Activated T-cell treated with anti-CD3 and anti-CD28 coated beads, Interleukin-2, amount 50 U/mL, for 72 hours (primary cell): ENCODE measurements around the gene NINJ1. TPM values are rescaled to one million over a fixed set of nuclear protein-coding genes. Genes with fewer than 3 reads are reported as not detected.

Experiments
- ATAC-seq, 2 donors: fragments of 150-1000 bp; cut with Tn5 transposase; replicated peaks in 1 of 2; 2 replicates each; pipeline ENCODE4 v1.10.0; 2021; ENCODE audit warnings: moderate library complexity in 2 of 2, mild to moderate bottlenecking in 1 of 2
- DNase-seq, 2 donors: peaks; one replicate each; pipeline ENCODE4 v3.0.0; 2021 to 2022; ENCODE audit warnings: mixed read lengths in 1 of 2
- H3K27ac Mint-ChIP-seq: one replicate; pipeline ENCODE4 v1.8.0; 2022; ENCODE audit warnings: mild to moderate bottlenecking, moderate library complexity, mixed read lengths
- H3K27me3 Mint-ChIP-seq: one replicate; pipeline ENCODE4 v1.8.0; 2022; ENCODE audit warnings: low read depth, mixed read lengths
- H3K36me3 Mint-ChIP-seq, 2 donors: one replicate each; pipeline ENCODE4 v1.8.0; 2022; ENCODE audit warnings: mixed read lengths in 2 of 2, mild to moderate bottlenecking in 1 of 2; ENCODE audit not compliant: insufficient read depth in 2 of 2
- H3K4me1 Mint-ChIP-seq: one replicate; pipeline ENCODE4 v1.8.0; 2022; ENCODE audit warnings: low read depth, mixed read lengths
- H3K4me3 Mint-ChIP-seq, 2 donors: one replicate each; pipeline ENCODE4 v1.8.0; 2022; ENCODE audit warnings: mild to moderate bottlenecking in 2 of 2, mixed read lengths in 2 of 2, moderate library complexity in 2 of 2
- H3K9me3 Mint-ChIP-seq, 2 donors: one replicate each; pipeline ENCODE4 v1.8.0; 2022; ENCODE audit warnings: mixed read lengths in 2 of 2
- total RNA-seq, 2 donors: library from RNA; stranded (reverse); gene quantifications; one replicate each; pipeline ENCODE4 v1.2.3, GENCODE V29; 2022

The NINJ1 gene
- total RNA-seq, 2 donors from 2014 or later = 121 to 124 TPM

- no peaks in the 10 kb centered on the region for H3K27me3 Mint-ChIP-seq
- no peak for ATAC-seq
- no peak for DNase-seq
- peak overlapping the region; percentile 94 to 96 for H3K4me3 Mint-ChIP-seq
- peak overlapping the region; percentile 88 for H3K27ac Mint-ChIP-seq
- peaks cover 0 to 3% of the 10 kb centered on the region in 2 donors for H3K9me3 Mint-ChIP-seq
- H3K4me1 Mint-ChIP-seq = peaks cover 79% of the 10 kb centered on the region
- peaks cover 3 to 4% of the 10 kb centered on the region in 2 donors for H3K36me3 Mint-ChIP-seq
Measured at GRCh38 chr9:93134740-93135444, 841 bp upstream of the NINJ1 start.

DNA sequence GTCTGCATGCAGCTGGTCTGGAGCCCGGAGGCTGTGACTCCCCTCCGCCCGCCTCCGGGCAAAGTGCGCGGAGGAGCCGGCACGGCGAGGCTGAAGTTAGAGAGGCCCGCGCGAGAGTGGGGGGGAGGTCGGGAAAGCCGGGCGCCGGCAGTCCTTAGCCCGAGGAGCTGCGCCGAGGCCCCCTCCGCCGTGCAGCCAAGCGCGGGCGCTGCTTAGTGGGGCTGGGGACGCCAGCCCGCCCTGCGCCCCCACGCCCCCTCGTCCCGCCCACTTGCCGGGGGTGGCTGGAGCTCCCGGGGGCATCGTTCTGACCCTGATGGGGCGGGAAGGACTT lies 403 bp downstream of the NINJ1 start:
- Mint-ChIP-seq H3K27ac (peak overlapping the region; percentile 84), H3K36me3 (peaks cover 4% of the 10 kb centered on the region in 2 donors), H3K9me3 (peaks cover 0 to 3% of the 10 kb centered on the region in 2 donors), H3K27me3 (no peaks in the 10 kb centered on the region), H3K4me3 (peak overlapping the region; percentile 94 to 96), H3K4me1 (peaks cover 86% of the 10 kb centered on the region)
- DNase-seq (no peak), ATAC-seq (no peak)

DNA sequence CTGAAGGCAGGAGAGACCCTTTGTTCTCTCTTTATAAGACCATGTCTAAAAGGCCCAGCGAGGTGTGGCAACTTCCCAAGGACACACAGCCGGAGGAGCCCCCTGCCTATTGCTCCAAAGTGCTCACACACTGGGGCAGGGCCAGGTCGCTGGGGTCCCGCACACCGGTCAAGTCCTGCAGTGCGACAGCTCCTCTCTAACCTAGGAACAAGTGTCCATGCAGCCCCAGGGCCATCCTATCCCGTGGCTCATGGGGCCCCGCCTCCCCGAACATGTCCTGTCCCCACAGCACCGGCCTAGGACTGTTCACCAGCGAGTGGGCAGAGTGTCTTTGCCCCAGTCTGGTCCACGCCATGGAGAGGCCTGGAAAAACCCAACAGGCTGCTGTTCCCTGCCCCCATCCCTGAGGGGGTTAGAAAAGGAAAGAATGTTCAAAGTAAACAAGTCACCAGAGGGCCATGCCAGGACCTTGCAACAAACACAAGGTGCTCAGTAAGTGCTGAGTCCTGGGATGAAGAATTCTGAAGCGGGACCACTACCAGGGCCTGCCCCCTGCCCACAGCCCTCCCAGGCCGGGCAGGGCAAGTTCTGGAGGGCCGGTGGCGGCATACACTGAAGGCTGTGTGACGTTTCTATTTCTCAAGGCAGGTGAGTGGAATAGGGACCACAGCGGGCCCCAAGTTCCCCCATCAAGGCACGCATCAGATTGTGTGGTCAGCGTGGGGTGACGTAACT lies 938 bp downstream of the NINJ1 start:
- peaks cover 86% of the 10 kb centered on the region for H3K4me1 Mint-ChIP-seq
- peak; percentile 52 to 57 for ATAC-seq

DNA sequence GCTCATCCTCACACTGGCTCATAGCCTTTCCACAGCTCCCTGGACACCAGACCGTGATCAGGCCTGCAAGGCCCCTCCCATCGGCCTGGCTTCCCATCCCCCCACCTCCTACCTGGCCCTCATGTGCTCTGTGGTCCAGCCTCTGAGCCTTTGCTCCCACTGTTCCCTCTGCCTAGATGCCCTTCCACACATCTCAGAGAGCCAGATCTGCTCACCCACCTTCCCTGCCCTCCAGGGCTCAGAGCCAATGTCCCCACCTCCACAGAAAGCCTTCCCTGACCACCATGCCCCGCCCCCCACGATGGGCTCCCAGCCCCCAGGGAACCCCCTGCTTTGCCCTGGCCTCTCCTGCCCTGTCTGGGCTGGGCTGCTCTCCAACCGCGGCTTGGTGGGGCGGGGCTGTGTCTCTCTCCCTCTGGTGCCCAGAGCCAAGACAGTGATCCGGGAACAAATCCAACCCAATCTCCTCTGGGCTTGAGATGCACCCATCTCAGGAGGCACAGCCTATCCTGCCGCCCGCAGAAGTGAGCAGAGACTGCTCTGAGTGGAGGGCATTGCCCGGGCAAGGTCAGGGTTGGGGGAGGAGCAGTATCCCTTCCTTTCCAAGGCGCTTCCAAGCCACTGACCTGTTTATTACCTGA lies 1.6 kb downstream of the NINJ1 start:
- no peaks in the 10 kb centered on the region for H3K27me3 Mint-ChIP-seq
- peaks cover 4% of the 10 kb centered on the region in 2 donors for H3K36me3 Mint-ChIP-seq
- H3K27ac Mint-ChIP-seq = peak overlapping the region; percentile 84
- H3K9me3 Mint-ChIP-seq = no peaks in the 10 kb centered on the region
- H3K4me1 Mint-ChIP-seq = peaks cover 86% of the 10 kb centered on the region
- peak overlapping the region; percentile 94 to 96 for H3K4me3 Mint-ChIP-seq
- ATAC-seq (no peak), DNase-seq (no peak)

More for the DNA sequence above, 938 bp downstream of the NINJ1 start:
- DNase-seq = peak; percentile 83
- H3K27ac Mint-ChIP-seq = peak overlapping the region; percentile 84
- H3K27me3 Mint-ChIP-seq = no peaks in the 10 kb centered on the region
- H3K4me3 Mint-ChIP-seq = peak overlapping the region; percentile 94 to 96
- peaks cover 4% of the 10 kb centered on the region in 2 donors for H3K36me3 Mint-ChIP-seq
- H3K9me3 Mint-ChIP-seq = no peaks in the 10 kb centered on the region

- Mint-ChIP-seq H3K9me3 (no peaks in the 10 kb centered on the region), H3K27ac (peak overlapping the region; percentile 84), H3K4me1 (peaks cover 86% of the 10 kb centered on the region), H3K4me3 (peak overlapping the region; percentile 94 to 96), H3K27me3 (no peaks in the 10 kb centered on the region), H3K36me3 (peaks cover 4% of the 10 kb centered on the region in 2 donors)
- DNase-seq (no peak), ATAC-seq (no peak)
Measured at GRCh38 chr9:93131599-93132286, 2.3 kb downstream of the NINJ1 start.

DNA sequence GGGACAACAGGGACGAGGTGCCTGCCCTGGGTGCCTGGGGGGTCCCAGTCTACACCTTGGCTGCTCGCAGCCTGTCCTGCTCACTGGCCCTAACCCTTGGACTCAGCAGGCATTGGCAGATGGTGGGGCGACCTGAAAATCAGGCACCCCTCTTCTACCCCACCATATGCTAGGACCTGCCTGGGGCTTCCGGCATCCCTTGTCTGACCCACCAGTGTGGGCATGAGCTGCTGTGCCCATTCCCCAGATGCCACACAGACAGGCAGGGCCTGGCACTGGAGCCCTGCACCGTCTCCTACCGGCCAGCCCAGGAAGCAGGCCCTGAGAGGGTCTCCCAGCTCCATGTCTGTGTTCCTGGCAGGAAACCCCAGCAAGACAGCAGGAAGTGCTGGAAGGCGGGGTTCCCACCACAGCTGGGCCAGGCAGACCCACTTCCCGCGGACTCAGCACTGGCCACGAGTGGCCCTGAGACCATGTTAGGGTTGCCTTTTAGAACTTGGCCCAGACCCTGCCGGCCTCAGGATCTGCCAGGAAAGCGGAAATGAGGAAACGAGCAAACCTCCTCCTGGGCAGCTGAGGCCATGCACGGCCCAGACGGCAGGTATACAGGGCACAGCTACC lies 3.1 kb downstream of the NINJ1 start:
- ATAC-seq (no peak), DNase-seq (no peak)
- H3K4me1 Mint-ChIP-seq = peaks cover 86% of the 10 kb centered on the region
- H3K9me3 Mint-ChIP-seq = no peaks in the 10 kb centered on the region
- H3K27ac Mint-ChIP-seq = peak overlapping the region; percentile 50
- peaks cover 4% of the 10 kb centered on the region in 2 donors for H3K36me3 Mint-ChIP-seq
- peak overlapping the region; percentile 94 to 96 for H3K4me3 Mint-ChIP-seq
- H3K27me3 Mint-ChIP-seq = no peaks in the 10 kb centered on the region

- DNase-seq (no peak), ATAC-seq (no peak)
- Mint-ChIP-seq H3K27me3 (no peaks in the 10 kb centered on the region), H3K27ac (peak overlapping the region; percentile 44), H3K36me3 (peaks cover 4 to 7% of the 10 kb centered on the region in 2 donors), H3K4me1 (peaks cover 80% of the 10 kb centered on the region), H3K9me3 (no peaks in the 10 kb centered on the region), H3K4me3 (peak overlapping the region; percentile 56 to 94)
Measured at GRCh38 chr9:93129691-93130500, 4.2 kb downstream of the NINJ1 start.

- Mint-ChIP-seq H3K36me3 (peaks cover 4 to 13% of the 10 kb centered on the region in 2 donors), H3K9me3 (no peaks in the 10 kb centered on the region), H3K4me1 (peaks cover 76% of the 10 kb centered on the region), H3K27ac (no peak overlapping the region), H3K27me3 (no peaks in the 10 kb centered on the region), H3K4me3 (no peak overlapping the region)
- no peak for ATAC-seq
- DNase-seq = no peak
Measured at GRCh38 chr9:93129286-93129685, 4.8 kb downstream of the NINJ1 start.

- H3K4me3 Mint-ChIP-seq = peak overlapping the region; percentile 56 to 76
- H3K27me3 Mint-ChIP-seq = no peaks in the 10 kb centered on the region
- H3K9me3 Mint-ChIP-seq = no peaks in the 10 kb centered on the region
- ATAC-seq (no peak), DNase-seq (no peak)
- H3K4me1 Mint-ChIP-seq = peaks cover 80% of the 10 kb centered on the region
- peak overlapping the region; percentile 67 for H3K27ac Mint-ChIP-seq
- peaks cover 4 to 14% of the 10 kb centered on the region in 2 donors for H3K36me3 Mint-ChIP-seq
Measured at GRCh38 chr9:93128715-93129224, 5.3 kb downstream of the NINJ1 start.

DNA sequence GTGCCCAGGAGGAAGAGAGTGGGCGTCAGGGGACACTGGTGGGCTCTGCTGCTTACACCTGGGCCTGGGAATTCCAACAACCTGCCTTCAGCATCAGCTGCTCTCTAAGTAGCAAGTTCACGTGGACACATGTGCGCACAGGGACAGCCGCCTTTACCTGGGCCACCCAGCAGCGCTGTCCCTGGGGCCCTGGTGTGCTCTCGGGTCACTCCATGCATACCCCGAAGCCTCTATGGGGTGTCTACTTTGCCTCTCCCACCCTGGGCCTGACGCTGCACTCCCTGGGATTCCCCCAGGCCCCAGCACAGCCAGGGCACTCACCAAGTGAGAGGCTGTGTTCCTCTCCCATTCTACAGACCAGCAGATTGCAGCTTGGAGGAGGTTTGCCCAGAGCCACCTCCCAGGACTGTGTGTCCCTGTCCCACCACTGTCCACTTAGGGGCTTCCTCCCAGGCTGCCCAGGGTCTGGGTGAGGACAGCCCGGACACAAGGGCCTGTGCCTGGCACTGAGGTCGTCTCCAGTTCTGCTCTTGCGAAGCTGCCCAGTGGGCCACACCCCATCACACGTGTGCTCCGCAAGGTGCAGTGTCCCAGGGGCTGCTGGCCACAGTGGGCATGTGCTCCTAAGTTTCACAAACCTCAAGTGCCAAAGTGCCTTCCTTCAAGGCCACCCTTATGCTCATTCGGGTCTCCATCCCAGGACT lies 5.9 kb downstream of the NINJ1 start:
- no peaks in the 10 kb centered on the region for H3K27me3 Mint-ChIP-seq
- H3K4me1 Mint-ChIP-seq = peaks cover 79% of the 10 kb centered on the region
- ATAC-seq = no peak
- DNase-seq = no peak
- peak overlapping the region; percentile 56 to 76 for H3K4me3 Mint-ChIP-seq
- peaks cover 4 to 14% of the 10 kb centered on the region in 2 donors for H3K36me3 Mint-ChIP-seq
- no peaks in the 10 kb centered on the region for H3K9me3 Mint-ChIP-seq
- peak overlapping the region; percentile 67 for H3K27ac Mint-ChIP-seq

- H3K4me3 Mint-ChIP-seq = peak overlapping the region; percentile 47 to 76
- peaks cover 71% of the 10 kb centered on the region for H3K4me1 Mint-ChIP-seq
- ATAC-seq = no peak
- peaks cover 4 to 14% of the 10 kb centered on the region in 2 donors for H3K36me3 Mint-ChIP-seq
- no peak for DNase-seq
- H3K27me3 Mint-ChIP-seq = no peaks in the 10 kb centered on the region
- no peaks in the 10 kb centered on the region for H3K9me3 Mint-ChIP-seq
- H3K27ac Mint-ChIP-seq = peak overlapping the region; percentile 85
Measured at GRCh38 chr9:93127395-93127911, 6.6 kb downstream of the NINJ1 start.
